MM.1S (cell line): ENCODE data around the gene INHBC.

Experiments used
- CTCF ChIP-seq: fragments of 300-600 bp; sonication (generic); IDR thresholded peaks from 2 replicates; pipeline ENCODE4 v1.5.1; 2016; ENCODE audit warnings: antibody characterized with exemption, low read length, mixed read lengths
- EZH2 ChIP-seq: fragments of 300-600 bp; sonication (generic); optimal IDR thresholded peaks from 2 replicates; pipeline ENCODE3; 2017; ENCODE audit warnings: low read depth, mild to moderate bottlenecking, antibody characterized with exemption, low read length, mixed read lengths

GRCh38 chr12:57389033-57389432 is 45.6 kb upstream of the INHBC start:
- TF ChIP-seq CTCF (no peak), EZH2 (no peak)
